GM08714 (cell line): ENCODE results near the gene SSTR4.
"Not testable (repeated sequence)": the region's sequence is repeated elsewhere in the genome, so short reads cannot be mapped to it uniquely, and the experiment has no call there.

ENCODE experiments used
- H3K4me3 ChIP-seq: fragments of 200-500 bp; sonication (Bioruptor generic); 2 replicates; pipeline ENCODE4 v1.5.1; 2014; ENCODE audit warnings: mild to moderate bottlenecking, low read length, inconsistent platforms
- ZNF274 ChIP-seq: IDR thresholded peaks from 2 replicates; pipeline ENCODE4 v1.6.1; 2012; ENCODE audit warnings: mild to moderate bottlenecking, low read depth, low read length

SSTR4 gene, protein sequence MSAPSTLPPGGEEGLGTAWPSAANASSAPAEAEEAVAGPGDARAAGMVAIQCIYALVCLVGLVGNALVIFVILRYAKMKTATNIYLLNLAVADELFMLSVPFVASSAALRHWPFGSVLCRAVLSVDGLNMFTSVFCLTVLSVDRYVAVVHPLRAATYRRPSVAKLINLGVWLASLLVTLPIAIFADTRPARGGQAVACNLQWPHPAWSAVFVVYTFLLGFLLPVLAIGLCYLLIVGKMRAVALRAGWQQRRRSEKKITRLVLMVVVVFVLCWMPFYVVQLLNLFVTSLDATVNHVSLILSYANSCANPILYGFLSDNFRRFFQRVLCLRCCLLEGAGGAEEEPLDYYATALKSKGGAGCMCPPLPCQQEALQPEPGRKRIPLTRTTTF

DNA sequence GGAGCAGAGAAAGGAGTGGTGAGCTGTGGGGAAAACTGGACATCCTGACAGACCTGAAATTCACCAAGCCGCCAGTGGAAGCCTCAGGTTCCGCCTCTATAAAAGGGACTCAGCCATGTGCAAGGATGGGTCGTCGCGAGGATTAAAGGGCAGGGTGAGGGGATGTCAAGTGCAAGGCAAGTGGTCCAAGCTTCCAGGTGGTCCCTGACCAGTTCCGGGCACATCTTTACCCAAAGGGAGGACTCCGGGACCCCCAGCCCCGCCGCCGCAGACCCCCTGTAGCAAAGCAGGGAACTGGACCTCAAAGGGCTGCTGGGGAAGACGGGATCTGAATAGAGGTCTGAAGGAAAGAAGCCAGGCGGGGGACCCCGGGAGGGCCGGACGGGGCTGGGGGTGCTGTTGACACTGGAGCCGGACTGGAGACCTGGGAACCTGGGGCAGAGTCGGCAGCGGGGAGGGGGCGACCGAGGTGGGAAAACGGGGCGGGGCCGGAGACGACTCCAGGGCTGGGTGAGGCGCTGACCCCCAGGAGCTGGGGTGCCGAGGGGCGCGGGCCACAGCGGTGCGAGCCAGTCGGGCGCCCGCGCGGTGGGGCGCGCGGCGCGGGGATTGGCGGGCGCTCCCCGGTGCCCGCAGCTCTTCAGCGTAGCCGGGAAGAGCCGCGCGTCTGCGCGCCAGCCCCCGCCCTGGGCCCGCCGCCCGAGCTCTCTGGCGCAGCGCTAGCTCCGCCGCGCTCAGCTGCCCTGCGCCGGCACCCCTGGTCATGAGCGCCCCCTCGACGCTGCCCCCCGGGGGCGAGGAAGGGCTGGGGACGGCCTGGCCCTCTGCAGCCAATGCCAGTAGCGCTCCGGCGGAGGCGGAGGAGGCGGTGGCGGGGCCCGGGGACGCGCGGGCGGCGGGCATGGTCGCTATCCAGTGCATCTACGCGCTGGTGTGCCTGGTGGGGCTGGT, at the start of gene SSTR4:
Gene SSTR4, plus strand, starts transcription at position 592 of the 951 bp plus-strand sequence. Its CDS starts 172 bp downstream, at position 764.
- no peak within 1 kb of the TSS for H3K4me3 ChIP-seq
- TF ChIP-seq ZNF274: no peak

DNA sequence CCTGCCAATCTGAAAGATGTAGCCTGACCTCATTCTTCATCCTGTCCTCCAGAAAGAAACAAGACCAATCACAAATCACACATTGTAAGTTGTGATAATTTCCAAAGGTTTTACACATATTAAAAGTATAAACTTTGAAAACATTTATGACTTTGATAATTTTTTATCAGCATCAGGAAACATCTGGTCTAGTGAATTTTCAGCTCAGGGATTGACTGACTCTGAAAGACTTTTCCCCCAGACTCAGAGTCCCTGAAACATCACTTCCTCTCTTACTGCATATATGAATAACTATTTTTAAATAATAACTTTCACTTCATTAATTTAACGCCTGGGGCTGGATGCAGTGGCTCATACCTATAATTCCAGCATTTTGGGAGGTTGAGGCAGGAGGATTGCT, 48.5 kb upstream of the SSTR4 start:
- H3K4me3 ChIP-seq: no peak overlapping the region
- TF ChIP-seq ZNF274: no peak

DNA sequence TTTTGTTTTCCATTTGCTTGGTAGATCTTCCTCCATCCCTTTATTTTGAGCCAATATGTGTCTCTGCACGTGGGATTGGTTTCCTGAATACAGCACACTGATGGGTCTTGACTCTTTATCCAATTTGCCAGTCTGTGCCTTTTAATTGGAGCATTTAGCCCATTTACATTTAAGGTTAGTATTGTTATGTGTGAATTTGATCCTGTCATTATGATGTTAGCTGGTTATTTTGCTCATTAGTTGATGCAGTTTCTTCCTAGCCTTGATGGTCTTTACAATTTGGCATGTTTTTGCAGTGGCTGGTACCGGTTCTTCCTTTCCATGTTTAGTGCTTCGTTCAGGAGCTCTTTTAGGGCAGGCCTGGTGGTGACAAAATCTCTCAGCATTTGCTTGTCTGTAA, 43.7 kb upstream of the SSTR4 start:
- H3K4me3 ChIP-seq: not testable (repeated sequence)

DNA sequence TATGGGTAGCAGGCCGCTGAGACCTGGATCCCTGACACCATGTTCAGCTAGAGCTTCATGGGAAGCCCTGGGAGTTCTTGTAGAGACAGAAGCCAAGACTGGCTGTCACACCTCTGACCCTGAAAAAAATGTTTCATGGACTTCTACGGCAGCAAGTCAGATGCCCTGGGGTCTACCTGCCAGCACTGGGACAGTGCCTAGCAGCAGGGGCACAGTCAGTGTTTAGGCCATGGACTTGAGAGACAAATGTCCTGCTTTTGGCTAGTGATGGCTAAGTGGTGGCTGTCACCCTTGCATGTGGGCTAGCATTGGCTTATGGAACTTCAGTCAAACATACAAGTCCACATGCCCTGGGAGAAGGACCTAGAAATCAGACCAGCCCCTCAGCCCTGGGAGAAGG, 41.3 kb upstream of the SSTR4 start:
- TF ChIP-seq ZNF274: no peak
- H3K4me3 ChIP-seq: no peak overlapping the region

DNA sequence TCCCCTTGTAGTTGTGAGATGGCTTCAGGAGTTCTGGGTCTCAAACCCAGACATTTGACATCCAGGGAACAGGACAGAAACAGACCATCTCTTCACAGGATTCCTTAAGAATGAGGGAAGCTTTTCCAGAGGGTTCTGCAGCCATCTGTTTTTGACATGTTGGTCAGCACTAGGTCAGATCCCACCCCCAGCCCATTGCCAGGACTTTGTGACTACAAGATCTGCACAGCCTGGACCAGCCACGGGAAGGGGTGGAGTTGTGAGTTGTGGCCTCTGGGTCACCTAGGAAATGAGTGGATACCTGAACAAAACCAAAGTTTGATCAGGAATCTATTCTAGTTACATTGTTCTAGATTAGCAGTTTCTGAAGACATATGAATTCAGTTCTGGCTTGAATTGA, 39.2 kb upstream of the SSTR4 start:
- no peak for TF ChIP-seq ZNF274

DNA sequence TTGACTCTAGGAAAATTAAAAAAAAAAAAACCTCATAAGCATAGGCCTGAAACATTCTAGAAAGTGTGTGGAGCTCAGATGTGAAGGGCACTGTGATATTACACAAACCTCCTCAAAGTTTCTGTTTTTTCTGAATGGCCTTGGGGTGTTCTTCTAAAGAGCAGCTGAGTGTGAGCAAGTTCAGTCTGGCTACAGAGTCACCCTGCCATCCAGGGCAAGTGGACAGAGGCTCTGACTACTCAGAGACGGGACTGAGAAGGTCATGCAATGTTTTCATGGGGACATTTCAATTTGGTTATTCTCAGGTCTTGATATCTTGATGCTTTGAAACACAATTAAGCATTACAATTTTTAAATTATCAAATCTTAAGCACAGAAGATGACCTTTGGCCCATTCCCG, 36.6 kb upstream of the SSTR4 start:
- no peak overlapping the region for H3K4me3 ChIP-seq
- TF ChIP-seq ZNF274: no peak

More for the DNA sequence above, 39.2 kb upstream of the SSTR4 start:
- H3K4me3 ChIP-seq: no peak overlapping the region

DNA sequence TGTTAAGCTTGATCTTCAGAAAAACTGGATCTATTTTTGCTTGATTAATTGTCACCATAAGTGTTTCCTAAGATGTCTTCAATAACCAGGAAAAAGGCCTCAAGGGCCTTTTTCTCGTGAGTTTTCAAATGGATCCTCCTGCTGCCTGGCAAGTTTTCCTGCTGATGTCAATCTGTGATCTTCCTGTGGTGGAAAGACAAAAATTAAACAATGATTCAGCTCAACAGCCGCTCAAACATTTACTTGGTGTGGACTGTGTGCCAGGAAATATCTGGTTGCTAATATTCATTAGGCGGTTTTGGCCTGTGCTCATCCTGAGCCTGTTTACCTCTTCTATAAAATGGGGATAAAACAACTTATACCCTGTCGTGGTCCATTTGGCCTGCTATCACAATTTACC, 35.4 kb upstream of the SSTR4 start:
- H3K4me3 ChIP-seq: no peak overlapping the region
- no peak for TF ChIP-seq ZNF274

DNA sequence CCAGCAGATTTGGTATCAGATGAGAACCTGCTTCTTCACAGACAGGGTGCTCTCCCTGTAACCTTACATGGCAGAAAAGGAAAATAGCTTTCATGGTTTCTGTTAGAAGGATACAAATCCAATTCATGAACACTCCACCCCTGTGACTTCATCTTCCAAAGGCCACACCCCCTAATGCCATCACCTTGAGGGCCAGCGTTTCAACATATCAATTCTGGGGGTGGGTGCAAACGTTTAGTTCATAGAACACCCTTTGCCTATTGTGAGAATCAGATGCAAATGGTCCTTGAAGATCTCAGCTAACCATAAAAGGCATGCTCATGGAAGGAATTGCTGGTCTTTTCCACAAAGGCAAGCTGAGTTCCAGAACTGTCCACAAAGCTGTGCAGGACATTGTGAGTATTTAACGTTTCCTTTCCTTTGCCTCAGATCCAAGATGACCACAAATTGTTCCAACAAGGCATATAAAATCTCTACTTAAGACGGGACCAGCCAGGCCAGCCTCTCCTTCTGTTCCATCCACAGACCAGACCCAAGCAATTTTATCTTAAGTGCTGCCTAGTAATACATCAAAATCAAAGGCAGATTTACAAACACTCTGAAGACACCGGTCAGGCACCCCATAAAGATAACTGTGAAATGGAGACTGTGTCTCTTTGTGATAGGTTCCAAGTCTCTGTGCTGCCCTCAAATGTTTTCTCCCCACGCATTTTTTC, 34.7 kb upstream of the SSTR4 start:
- no peak overlapping the region for H3K4me3 ChIP-seq
- no peak for TF ChIP-seq ZNF274

DNA sequence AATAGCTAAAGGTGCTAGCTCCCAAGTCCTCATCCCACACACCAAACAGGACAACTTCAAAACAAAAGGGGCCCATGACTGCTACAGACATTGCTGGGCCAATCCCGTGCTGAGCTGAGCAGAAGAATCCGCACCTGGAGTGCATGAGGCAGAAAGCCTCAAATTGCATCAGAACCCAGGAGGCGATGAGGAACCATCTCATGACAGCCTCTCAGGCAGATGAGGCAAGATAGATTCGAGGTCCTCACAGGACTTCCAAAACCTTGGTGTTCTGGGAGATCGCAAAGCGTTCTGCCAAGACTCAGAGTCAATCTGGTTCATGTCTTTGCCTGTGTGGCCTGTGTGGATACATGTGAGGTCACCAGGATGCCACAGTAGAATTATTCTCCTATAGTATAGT, 32.8 kb upstream of the SSTR4 start:
- TF ChIP-seq ZNF274: no peak
- no peak overlapping the region for H3K4me3 ChIP-seq

DNA sequence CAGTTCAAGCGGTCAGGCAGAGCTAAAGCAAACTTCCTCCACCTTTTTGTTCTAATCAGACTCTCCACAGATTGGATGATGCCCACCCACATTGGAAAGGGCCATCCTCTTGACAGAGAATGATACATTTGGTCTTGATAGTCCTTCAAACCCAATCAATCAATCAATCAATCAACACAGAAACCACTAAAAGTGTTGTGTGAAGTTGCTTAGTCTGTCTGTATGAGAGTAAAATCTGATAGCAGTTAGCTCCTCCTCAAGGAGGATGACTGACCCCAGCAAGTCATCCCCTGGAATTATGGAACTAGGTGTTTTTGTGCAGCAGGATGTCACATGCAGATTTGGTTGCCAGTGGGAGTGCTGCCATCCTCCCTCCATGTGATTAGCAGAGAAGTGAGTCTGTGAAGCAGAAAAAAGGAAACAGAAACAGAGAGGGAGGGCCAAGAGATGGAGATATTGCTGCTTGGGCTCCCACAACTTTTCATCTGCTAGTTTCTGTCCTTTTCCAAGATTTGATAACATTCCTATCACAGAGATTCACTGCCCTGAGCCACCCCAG, 32.0 kb upstream of the SSTR4 start:
- no peak for TF ChIP-seq ZNF274
- no peak overlapping the region for H3K4me3 ChIP-seq

DNA sequence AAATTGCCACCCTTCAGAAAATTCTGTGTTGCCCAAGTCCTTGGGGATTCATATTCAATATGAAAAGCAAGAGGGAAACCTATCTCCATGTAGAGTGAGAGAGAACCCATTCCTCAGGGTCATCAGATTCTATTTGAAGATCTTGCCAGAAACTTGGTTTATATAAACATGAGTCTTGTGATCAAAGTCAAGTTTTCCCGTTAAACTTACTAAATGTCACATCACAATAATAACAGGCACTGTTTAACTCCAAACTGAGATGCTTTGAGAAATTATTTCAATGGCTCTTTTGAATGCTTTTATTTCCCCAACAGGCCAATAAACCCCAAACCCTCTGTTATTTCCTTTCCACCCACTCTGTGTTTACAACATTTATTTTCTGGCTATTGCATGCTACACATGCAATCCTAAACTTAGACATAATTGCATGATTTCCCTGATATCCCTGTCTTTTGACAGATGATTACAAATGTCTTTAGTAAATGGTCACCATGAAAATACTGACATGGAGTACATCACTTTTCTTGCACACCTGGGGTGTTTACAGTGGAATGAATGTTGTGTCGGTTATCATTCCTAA, 31.1 kb upstream of the SSTR4 start:
- TF ChIP-seq ZNF274: no peak
- H3K4me3 ChIP-seq: no peak overlapping the region

DNA sequence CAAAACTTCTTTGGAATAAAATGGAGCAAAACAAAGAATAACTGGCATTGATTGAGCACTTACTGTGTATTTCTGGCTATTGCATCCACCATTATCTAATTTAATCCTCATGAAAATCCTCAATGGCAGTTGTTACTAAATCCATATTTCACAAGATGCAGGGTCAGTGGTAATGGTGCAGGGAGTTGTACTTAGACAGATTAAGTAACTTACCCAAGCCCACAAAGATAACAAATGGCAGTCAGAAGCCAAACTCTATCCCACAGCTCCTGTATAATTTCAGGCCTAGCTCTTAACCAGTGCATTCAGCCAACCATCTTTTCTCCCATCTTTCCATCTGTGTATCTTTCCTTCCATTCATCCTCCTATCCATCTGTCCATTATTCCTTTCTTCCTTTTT, 29.3 kb upstream of the SSTR4 start:
- no peak for TF ChIP-seq ZNF274
- H3K4me3 ChIP-seq: no peak overlapping the region

DNA sequence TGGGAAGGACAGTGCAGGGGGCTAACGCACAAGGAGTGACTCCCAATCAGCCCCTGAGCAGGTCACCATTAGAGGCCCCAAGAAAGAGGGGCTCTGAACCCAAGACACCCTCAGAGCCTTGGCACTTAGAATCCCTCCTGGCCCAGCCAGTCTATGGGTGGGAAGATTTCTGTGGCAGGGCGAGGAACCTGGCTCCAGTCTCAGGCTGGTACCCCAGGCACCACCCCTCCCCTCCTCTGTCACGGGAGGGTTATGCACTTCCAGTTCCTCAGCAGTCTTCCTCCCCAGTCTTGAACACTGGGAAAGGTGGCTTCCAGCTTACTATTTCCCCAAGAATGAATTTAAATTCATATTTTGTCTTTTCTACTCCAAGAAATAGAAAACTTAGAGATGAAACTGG, 27.6 kb upstream of the SSTR4 start:
- H3K4me3 ChIP-seq: no peak overlapping the region
- no peak for TF ChIP-seq ZNF274
